Measurements from ENCODE around the gene PRRX2.

PRRX2 gene

DNA sequence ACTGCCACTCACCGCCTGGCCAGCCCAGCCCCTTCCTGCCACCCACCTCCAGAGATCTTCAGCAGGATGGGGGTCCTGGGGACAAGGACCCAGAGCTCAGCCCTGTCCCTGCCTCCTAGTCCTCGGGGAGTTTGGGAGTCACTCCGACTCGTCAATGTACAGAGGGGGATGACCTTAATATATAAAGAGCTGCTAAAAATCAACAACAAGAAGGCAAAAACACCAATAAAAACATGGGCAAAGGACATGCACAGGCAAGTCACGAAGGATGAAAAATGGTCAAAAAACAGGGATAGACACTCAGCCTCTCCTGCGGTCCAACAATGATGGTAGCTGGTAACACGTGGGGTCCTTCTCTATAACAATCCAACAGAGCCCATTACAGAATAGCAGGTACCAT lies 18.8 kb upstream of the PRRX2 start:
- Histone ChIP-seq H3K27me3 (replicated peaks in 2 of 5; ENCODE audit: control insufficient read depth in 4 of 5, insufficient read depth in 5 of 5, low read length in 4 of 5) (peaks cover 0 to 3% (median 0%) of the 10 kb centered on the region in 5 experiments), H3K27ac (ENCODE audit: insufficient read depth in 1 of 2, low read depth in 1 of 2, low read length in 2 of 2, poor library complexity in 1 of 2, severe bottlenecking in 2 of 2) (no peak overlapping the region), H3K4me1 (ENCODE audit: control extremely low read depth in 1 of 4, control insufficient read depth in 4 of 4, insufficient read depth in 4 of 4, low read length in 3 of 4) (peaks cover 0 to 6% (median 4%) of the 10 kb centered on the region in 4 experiments), H3K9me3 (ENCODE audit: control extremely low read depth in 1 of 5, control insufficient read depth in 4 of 5, insufficient read depth in 2 of 5, low read depth in 1 of 5, low read length in 4 of 5) (no peaks in the 10 kb centered on the region), H3K4me3 (ENCODE audit: control insufficient read depth in 1 of 7, extremely low read depth in 1 of 7, insufficient read depth in 4 of 7, low read depth in 2 of 7, low read length in 6 of 7) (no peak overlapping the region), H3K36me3 (ENCODE audit: control insufficient read depth in 4 of 4, insufficient read depth in 4 of 4, low read length in 3 of 4) (no peaks in the 10 kb centered on the region)
- ChIA-PET CTCF (interaction anchor here (1.1 kb wide), 1 partner anchor 137 kb away, joined by 4 read pairs; no protein-coding TSS in a partner anchor), POLR2A (no interaction called here)
- no peak for DNase-seq
- WGBS (ENCODE audit: insufficient coverage), result 100% methylated on average over 1 of the region's 7 CpGs

- no peaks in the 10 kb centered on the region for H3K9me3 ChIP-seq (ENCODE audit: control extremely low read depth in 1 of 5, control insufficient read depth in 4 of 5, insufficient read depth in 2 of 5, low read depth in 1 of 5, low read length in 4 of 5)
- no peak overlapping the region for H3K4me3 ChIP-seq (ENCODE audit: control insufficient read depth in 1 of 7, extremely low read depth in 1 of 7, insufficient read depth in 4 of 7, low read depth in 2 of 7, low read length in 6 of 7)
- H3K27me3 ChIP-seq (replicated peaks in 2 of 5; ENCODE audit: control insufficient read depth in 4 of 5, insufficient read depth in 5 of 5, low read length in 4 of 5), result peaks cover 0 to 3% (median 0%) of the 10 kb centered on the region in 5 experiments
- peaks cover 0 to 2% (median 0%) of the 10 kb centered on the region in 4 experiments for H3K4me1 ChIP-seq (ENCODE audit: control extremely low read depth in 1 of 4, control insufficient read depth in 4 of 4, insufficient read depth in 4 of 4, low read length in 3 of 4)
- POLR2A ChIA-PET, result no interaction called here
- no peak for DNase-seq
- CTCF ChIA-PET, result no interaction called here
- 96% methylated on average over 6 of the region's 10 CpGs for WGBS (ENCODE audit: insufficient coverage)
- no peaks in the 10 kb centered on the region for H3K36me3 ChIP-seq (ENCODE audit: control insufficient read depth in 4 of 4, insufficient read depth in 4 of 4, low read length in 3 of 4)
- no peak overlapping the region for H3K27ac ChIP-seq (ENCODE audit: insufficient read depth in 1 of 2, low read depth in 1 of 2, low read length in 2 of 2, poor library complexity in 1 of 2, severe bottlenecking in 2 of 2)
These were observed 17.8 kb upstream of the PRRX2 start for GRCh38 chr9:129647635-129648034.

DNA sequence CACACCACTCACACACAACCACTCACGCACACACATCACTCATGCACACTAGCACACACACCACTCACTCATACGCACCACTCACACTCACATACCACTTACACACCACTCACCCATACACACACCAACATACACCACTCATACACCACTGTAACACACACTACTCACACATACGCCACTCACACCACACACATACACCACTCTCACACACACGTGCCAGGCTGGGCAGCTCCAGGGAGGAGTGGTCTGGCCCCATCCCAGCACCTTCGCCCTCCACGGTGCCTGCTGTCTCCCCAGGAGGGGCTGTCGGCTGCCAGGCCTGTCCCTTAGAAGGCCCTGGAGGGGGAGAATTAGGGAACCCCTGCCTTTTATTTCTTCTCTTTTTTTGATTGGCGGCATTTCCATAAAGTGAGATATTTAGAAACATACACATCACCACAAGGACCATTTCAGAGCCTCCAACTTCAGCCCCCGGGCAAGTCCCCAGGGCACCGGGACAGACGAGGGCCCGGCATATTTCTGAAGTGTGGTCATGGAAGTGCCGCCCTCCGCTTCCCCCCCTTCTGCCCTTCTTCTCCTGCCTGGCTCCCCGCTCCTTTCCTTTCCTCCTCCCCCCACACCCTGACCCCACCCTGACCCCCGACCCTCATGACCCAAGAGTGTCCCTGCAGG lies 17.2 kb upstream of the PRRX2 start:
- 95% methylated on average over 12 of the region's 16 CpGs for WGBS (ENCODE audit: insufficient coverage)
- Histone ChIP-seq H3K27ac (ENCODE audit: insufficient read depth in 1 of 2, low read depth in 1 of 2, low read length in 2 of 2, poor library complexity in 1 of 2, severe bottlenecking in 2 of 2) (no peak overlapping the region), H3K36me3 (ENCODE audit: control insufficient read depth in 4 of 4, insufficient read depth in 4 of 4, low read length in 3 of 4) (no peaks in the 10 kb centered on the region), H3K4me3 (ENCODE audit: control insufficient read depth in 1 of 7, extremely low read depth in 1 of 7, insufficient read depth in 4 of 7, low read depth in 2 of 7, low read length in 6 of 7) (no peak overlapping the region), H3K9me3 (ENCODE audit: control extremely low read depth in 1 of 5, control insufficient read depth in 4 of 5, insufficient read depth in 2 of 5, low read depth in 1 of 5, low read length in 4 of 5) (no peaks in the 10 kb centered on the region), H3K27me3 (replicated peaks in 2 of 5; ENCODE audit: control insufficient read depth in 4 of 5, insufficient read depth in 5 of 5, low read length in 4 of 5) (peaks cover 0 to 3% (median 0%) of the 10 kb centered on the region in 5 experiments), H3K4me1 (ENCODE audit: control extremely low read depth in 1 of 4, control insufficient read depth in 4 of 4, insufficient read depth in 4 of 4, low read length in 3 of 4) (no peaks in the 10 kb centered on the region)
- no peak for DNase-seq
- ChIA-PET CTCF (no interaction called here), POLR2A (no interaction called here)

GRCh38 chr9:129648764-129649115 lies 16.7 kb upstream of the PRRX2 start:
- H3K4me1 ChIP-seq (ENCODE audit: control extremely low read depth in 1 of 4, control insufficient read depth in 4 of 4, insufficient read depth in 4 of 4, low read length in 3 of 4), result no peaks in the 10 kb centered on the region
- no peak overlapping the region for H3K4me3 ChIP-seq (ENCODE audit: control insufficient read depth in 1 of 7, extremely low read depth in 1 of 7, insufficient read depth in 4 of 7, low read depth in 2 of 7, low read length in 6 of 7)
- DNase-seq, result no peak
- no peaks in the 10 kb centered on the region for H3K9me3 ChIP-seq (ENCODE audit: control extremely low read depth in 1 of 5, control insufficient read depth in 4 of 5, insufficient read depth in 2 of 5, low read depth in 1 of 5, low read length in 4 of 5)
- CTCF ChIA-PET, result no interaction called here
- POLR2A ChIA-PET, result no interaction called here
- no peak overlapping the region for H3K27ac ChIP-seq (ENCODE audit: insufficient read depth in 1 of 2, low read depth in 1 of 2, low read length in 2 of 2, poor library complexity in 1 of 2, severe bottlenecking in 2 of 2)
- H3K36me3 ChIP-seq (ENCODE audit: control insufficient read depth in 4 of 4, insufficient read depth in 4 of 4, low read length in 3 of 4), result no peaks in the 10 kb centered on the region
- peaks cover 0 to 3% (median 0%) of the 10 kb centered on the region in 5 experiments for H3K27me3 ChIP-seq (replicated peaks in 2 of 5; ENCODE audit: control insufficient read depth in 4 of 5, insufficient read depth in 5 of 5, low read length in 4 of 5)
- WGBS (ENCODE audit: insufficient coverage), result 100% methylated on average over 5 of the region's 10 CpGs

- Histone ChIP-seq H3K4me1 (ENCODE audit: control extremely low read depth in 1 of 4, control insufficient read depth in 4 of 4, insufficient read depth in 4 of 4, low read length in 3 of 4) (peaks cover 0 to 3% (median 1%) of the 10 kb centered on the region in 4 experiments), H3K36me3 (ENCODE audit: control insufficient read depth in 4 of 4, insufficient read depth in 4 of 4, low read length in 3 of 4) (no peaks in the 10 kb centered on the region), H3K9me3 (ENCODE audit: control extremely low read depth in 1 of 5, control insufficient read depth in 4 of 5, insufficient read depth in 2 of 5, low read depth in 1 of 5, low read length in 4 of 5) (no peaks in the 10 kb centered on the region), H3K27me3 (replicated peaks in 2 of 5; ENCODE audit: control insufficient read depth in 4 of 5, insufficient read depth in 5 of 5, low read length in 4 of 5) (peaks cover 0 to 3% (median 0%) of the 10 kb centered on the region in 5 experiments), H3K27ac (ENCODE audit: insufficient read depth in 1 of 2, low read depth in 1 of 2, low read length in 2 of 2, poor library complexity in 1 of 2, severe bottlenecking in 2 of 2) (no peak overlapping the region), H3K4me3 (ENCODE audit: control insufficient read depth in 1 of 7, extremely low read depth in 1 of 7, insufficient read depth in 4 of 7, low read depth in 2 of 7, low read length in 6 of 7) (no peak overlapping the region)
- DNase-seq, result no peak
- ChIA-PET CTCF (interaction anchor here (0.6 to 1.2 kb wide), 3 partner anchors 88 to 995 kb away, joined by 3 to 4 read pairs (median 3); no protein-coding TSS in a partner anchor), POLR2A (no interaction called here)
- 96% methylated on average over 17 of the region's 20 CpGs for WGBS (ENCODE audit: insufficient coverage)
These were observed 15.4 kb upstream of the PRRX2 start for GRCh38 chr9:129649726-129650679.

- Histone ChIP-seq H3K27ac (ENCODE audit: insufficient read depth in 1 of 2, low read depth in 1 of 2, low read length in 2 of 2, poor library complexity in 1 of 2, severe bottlenecking in 2 of 2) (no peak overlapping the region), H3K36me3 (ENCODE audit: control insufficient read depth in 4 of 4, insufficient read depth in 4 of 4, low read length in 3 of 4) (no peaks in the 10 kb centered on the region), H3K9me3 (ENCODE audit: control extremely low read depth in 1 of 5, control insufficient read depth in 4 of 5, insufficient read depth in 2 of 5, low read depth in 1 of 5, low read length in 4 of 5) (no peaks in the 10 kb centered on the region), H3K27me3 (replicated peaks in 2 of 5; ENCODE audit: control insufficient read depth in 4 of 5, insufficient read depth in 5 of 5, low read length in 4 of 5) (peaks cover 0 to 3% (median 0%) of the 10 kb centered on the region in 5 experiments), H3K4me1 (ENCODE audit: control extremely low read depth in 1 of 4, control insufficient read depth in 4 of 4, insufficient read depth in 4 of 4, low read length in 3 of 4) (peaks cover 0 to 3% (median 1%) of the 10 kb centered on the region in 4 experiments), H3K4me3 (ENCODE audit: control insufficient read depth in 1 of 7, extremely low read depth in 1 of 7, insufficient read depth in 4 of 7, low read depth in 2 of 7, low read length in 6 of 7) (no peak overlapping the region)
- DNase-seq, result no peak
- 95% methylated on average over 9 of the region's 10 CpGs for WGBS (ENCODE audit: insufficient coverage)
- CTCF ChIA-PET, result interaction anchor here (0.7 to 1.2 kb wide), 3 partner anchors 12 to 87 kb away, joined by 4 to 5 read pairs (median 4); no protein-coding TSS in a partner anchor
- POLR2A ChIA-PET, result no interaction called here
These were observed 14.7 kb upstream of the PRRX2 start for GRCh38 chr9:129650680-129651235.

Data from common myeloid progenitor, CD34-positive (primary cell).